HEK293 (cell line): ENCODE data around the gene GLT1D1.

ENCODE experiments used
- CTCF ChIA-PET: fragments of 350-600 bp; formaldehyde crosslinking; extraction: SDS; loops from one replicate; lab custom pipeline; 2021; ENCODE audit warnings: antibody characterized with exemption; lab: Yijun Ruan, JAX
- POLR2A ChIA-PET: fragments of 300-600 bp; formaldehyde crosslinking; extraction: SDS; loops from one replicate; lab custom pipeline; 2020; ENCODE audit warnings: antibody characterized with exemption, inconsistent platforms; lab: Yijun Ruan, JAX
- H3K27ac ChIP-seq: fragments of 200-500 bp; sonication (Bioruptor generic); 2 replicates; pipeline ENCODE4 v1.5.1; 2014; ENCODE audit warnings: low read depth, low read length, control low read depth, inconsistent platforms; ENCODE audit errors: extremely low read depth
- H3K36me3 ChIP-seq, 2 experiments: fragments of 200-500 bp in 1 of 2; sonication (Bioruptor generic) in 1 of 2; 1 replicate in 1 of 2; 2 replicates in 1 of 2; pipeline ENCODE4 v1.5.1; 2014 to 2017; ENCODE audit warnings: inconsistent platforms in 2 of 2, low read length in 2 of 2; ENCODE audit not compliant: control insufficient read depth in 2 of 2, insufficient read depth in 1 of 2
- H3K4me1 ChIP-seq: fragments of 200-500 bp; sonication (Bioruptor generic); 2 replicates; pipeline ENCODE4 v1.5.1; 2014; ENCODE audit warnings: mild to moderate bottlenecking, low read length, inconsistent platforms; ENCODE audit not compliant: control insufficient read depth, insufficient read depth
- H3K4me3 ChIP-seq: 2 replicates; pipeline ENCODE4 v1.5.1; 2011; ENCODE audit warnings: low read depth, mild to moderate bottlenecking, control low read depth, low read length, moderate library complexity
- H3K9me3 ChIP-seq: fragments of 200-500 bp; sonication (Bioruptor generic); 2 replicates; pipeline ENCODE4 v1.5.1; 2014; ENCODE audit warnings: low read depth, low read length, inconsistent platforms; ENCODE audit not compliant: control insufficient read depth, insufficient read depth
- BCL11A ChIP-seq: fragments of 450-650 bp; formaldehyde crosslinking; IDR thresholded peaks from 2 replicates; pipeline ENCODE4 v1.5.1; 2016; ENCODE audit warnings: low read depth, missing biosample characterization, missing genetic modification characterization
- HOXC10 ChIP-seq: sonication (generic); formaldehyde crosslinking; IDR thresholded peaks from 2 replicates; pipeline ENCODE4 v1.8.1; 2023; ENCODE audit warnings: mild to moderate bottlenecking, missing genetic modification reagents
- HOXD13 ChIP-seq: sonication (generic); formaldehyde crosslinking; IDR thresholded peaks from 2 replicates; pipeline ENCODE4 v1.8.0; 2022; ENCODE audit warnings: missing genetic modification reagents, borderline replicate concordance
- PRDM10 ChIP-seq: fragments of 450-650 bp; formaldehyde crosslinking; IDR thresholded peaks from 2 replicates; pipeline ENCODE4 v1.5.1; 2016; ENCODE audit warnings: missing biosample characterization, missing genetic modification characterization
- RBAK ChIP-seq: fragments of 450-650 bp; formaldehyde crosslinking; IDR thresholded peaks from 2 replicates; pipeline ENCODE4 v1.5.1; 2016; ENCODE audit warnings: missing biosample characterization, missing genetic modification characterization
- ZBTB48 ChIP-seq: fragments of 450-650 bp; formaldehyde crosslinking; IDR thresholded peaks from 2 replicates; pipeline ENCODE4 v1.5.1; 2016; ENCODE audit warnings: missing biosample characterization, missing genetic modification characterization
- ZNF19 ChIP-seq: fragments of 450-650 bp; formaldehyde crosslinking; IDR thresholded peaks from 2 replicates; pipeline ENCODE4; 2016; ENCODE audit warnings: missing biosample characterization, missing genetic modification characterization, low read depth
- ZNF544 ChIP-seq: fragments of 450-650 bp; formaldehyde crosslinking; IDR thresholded peaks from 2 replicates; pipeline ENCODE4 v1.5.0; 2017; ENCODE audit warnings: missing biosample characterization, missing genetic modification characterization
- ZNF621 ChIP-seq: fragments of 450-650 bp; formaldehyde crosslinking; IDR thresholded peaks from 2 replicates; pipeline ENCODE4 v1.5.1; 2017; ENCODE audit warnings: missing biosample characterization, missing genetic modification characterization
- ZNF629 ChIP-seq: fragments of 450-650 bp; formaldehyde crosslinking; IDR thresholded peaks from 2 replicates; pipeline ENCODE4 v1.5.1; 2017; ENCODE audit warnings: missing biosample characterization, missing genetic modification characterization
- ZNF837 ChIP-seq: fragments of 450-650 bp; formaldehyde crosslinking; IDR thresholded peaks from 2 replicates; pipeline ENCODE4 v1.5.1; 2016; ENCODE audit warnings: missing biosample characterization, missing genetic modification characterization
- TF ChIP-seq, protein P1 (sequence below): fragments of 450-650 bp; formaldehyde crosslinking; IDR thresholded peaks from 2 replicates; pipeline ENCODE4 v1.5.1; 2017; ENCODE audit warnings: missing biosample characterization, missing genetic modification characterization
- TF ChIP-seq, protein P2 (sequence below): fragments of 450-650 bp; formaldehyde crosslinking; IDR thresholded peaks from 2 replicates; pipeline ENCODE4 v1.5.1; 2016; ENCODE audit warnings: missing biosample characterization, missing genetic modification characterization
- TF ChIP-seq, protein P3 (sequence below): sonication (generic); formaldehyde crosslinking; IDR thresholded peaks from 2 replicates; pipeline ENCODE4 v1.8.1; 2022; ENCODE audit warnings: mild to moderate bottlenecking, moderate library complexity, missing genetic modification reagents
- TF ChIP-seq, protein P4 (sequence below): fragments of 450-650 bp; formaldehyde crosslinking; IDR thresholded peaks from 2 replicates; pipeline ENCODE4 v1.5.1; 2017; ENCODE audit warnings: missing biosample characterization, missing genetic modification characterization

GLT1D1 gene

DNA sequence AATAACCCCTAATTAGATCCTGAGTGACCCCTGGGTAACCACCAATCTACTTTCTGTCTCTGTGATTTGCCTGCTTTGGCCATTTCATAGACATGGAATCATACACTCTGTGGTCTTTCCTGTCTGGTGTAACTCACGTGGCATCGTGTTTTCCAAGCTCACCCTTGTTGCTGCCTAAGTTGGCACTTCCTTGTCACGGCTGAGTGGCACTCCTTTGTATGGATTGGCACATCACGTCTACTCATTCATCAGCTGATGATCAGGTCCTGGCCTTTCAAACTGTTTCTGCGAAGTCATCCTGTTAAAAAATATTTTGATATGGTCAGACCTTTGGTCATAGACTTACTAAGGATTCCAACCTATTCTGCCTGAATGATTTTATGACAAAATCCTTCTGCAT, 87.7 kb downstream of the GLT1D1 start (continued):
- TF ChIP-seq HOXD13 (no peak), ZNF629 (tag by site-specific recombination) (no peak), ZNF19 (tag by site-specific recombination) (no peak), RBAK (tag by site-specific recombination) (no peak), ZNF837 (tag by site-specific recombination) (no peak), ZBTB48 (tag by site-specific recombination) (no peak)
- TF ChIP-seq, protein P1, sequence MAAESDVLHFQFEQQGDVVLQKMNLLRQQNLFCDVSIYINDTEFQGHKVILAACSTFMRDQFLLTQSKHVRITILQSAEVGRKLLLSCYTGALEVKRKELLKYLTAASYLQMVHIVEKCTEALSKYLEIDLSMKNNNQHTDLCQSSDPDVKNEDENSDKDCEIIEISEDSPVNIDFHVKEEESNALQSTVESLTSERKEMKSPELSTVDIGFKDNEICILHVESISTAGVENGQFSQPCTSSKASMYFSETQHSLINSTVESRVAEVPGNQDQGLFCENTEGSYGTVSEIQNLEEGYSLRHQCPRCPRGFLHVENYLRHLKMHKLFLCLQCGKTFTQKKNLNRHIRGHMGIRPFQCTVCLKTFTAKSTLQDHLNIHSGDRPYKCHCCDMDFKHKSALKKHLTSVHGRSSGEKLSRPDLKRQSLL (tag by site-specific recombination) = no peak
- TF ChIP-seq, protein P2, sequence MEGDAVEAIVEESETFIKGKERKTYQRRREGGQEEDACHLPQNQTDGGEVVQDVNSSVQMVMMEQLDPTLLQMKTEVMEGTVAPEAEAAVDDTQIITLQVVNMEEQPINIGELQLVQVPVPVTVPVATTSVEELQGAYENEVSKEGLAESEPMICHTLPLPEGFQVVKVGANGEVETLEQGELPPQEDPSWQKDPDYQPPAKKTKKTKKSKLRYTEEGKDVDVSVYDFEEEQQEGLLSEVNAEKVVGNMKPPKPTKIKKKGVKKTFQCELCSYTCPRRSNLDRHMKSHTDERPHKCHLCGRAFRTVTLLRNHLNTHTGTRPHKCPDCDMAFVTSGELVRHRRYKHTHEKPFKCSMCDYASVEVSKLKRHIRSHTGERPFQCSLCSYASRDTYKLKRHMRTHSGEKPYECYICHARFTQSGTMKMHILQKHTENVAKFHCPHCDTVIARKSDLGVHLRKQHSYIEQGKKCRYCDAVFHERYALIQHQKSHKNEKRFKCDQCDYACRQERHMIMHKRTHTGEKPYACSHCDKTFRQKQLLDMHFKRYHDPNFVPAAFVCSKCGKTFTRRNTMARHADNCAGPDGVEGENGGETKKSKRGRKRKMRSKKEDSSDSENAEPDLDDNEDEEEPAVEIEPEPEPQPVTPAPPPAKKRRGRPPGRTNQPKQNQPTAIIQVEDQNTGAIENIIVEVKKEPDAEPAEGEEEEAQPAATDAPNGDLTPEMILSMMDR (tag by site-specific recombination) = no peak

GRCh38 chr12:128942960-128943477, 89.7 kb downstream of the GLT1D1 start:
- TF ChIP-seq, protein P3, sequence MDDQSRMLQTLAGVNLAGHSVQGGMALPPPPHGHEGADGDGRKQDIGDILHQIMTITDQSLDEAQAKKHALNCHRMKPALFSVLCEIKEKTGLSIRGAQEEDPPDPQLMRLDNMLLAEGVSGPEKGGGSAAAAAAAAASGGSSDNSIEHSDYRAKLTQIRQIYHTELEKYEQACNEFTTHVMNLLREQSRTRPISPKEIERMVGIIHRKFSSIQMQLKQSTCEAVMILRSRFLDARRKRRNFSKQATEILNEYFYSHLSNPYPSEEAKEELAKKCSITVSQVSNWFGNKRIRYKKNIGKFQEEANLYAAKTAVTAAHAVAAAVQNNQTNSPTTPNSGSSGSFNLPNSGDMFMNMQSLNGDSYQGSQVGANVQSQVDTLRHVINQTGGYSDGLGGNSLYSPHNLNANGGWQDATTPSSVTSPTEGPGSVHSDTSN (CRISPR knock-in tag) = no peak
- TF ChIP-seq HOXC10 (CRISPR knock-in tag) (no peak), BCL11A (tag by site-specific recombination) (no peak), PRDM10 (tag by site-specific recombination) (no peak)
- TF ChIP-seq, protein P4, sequence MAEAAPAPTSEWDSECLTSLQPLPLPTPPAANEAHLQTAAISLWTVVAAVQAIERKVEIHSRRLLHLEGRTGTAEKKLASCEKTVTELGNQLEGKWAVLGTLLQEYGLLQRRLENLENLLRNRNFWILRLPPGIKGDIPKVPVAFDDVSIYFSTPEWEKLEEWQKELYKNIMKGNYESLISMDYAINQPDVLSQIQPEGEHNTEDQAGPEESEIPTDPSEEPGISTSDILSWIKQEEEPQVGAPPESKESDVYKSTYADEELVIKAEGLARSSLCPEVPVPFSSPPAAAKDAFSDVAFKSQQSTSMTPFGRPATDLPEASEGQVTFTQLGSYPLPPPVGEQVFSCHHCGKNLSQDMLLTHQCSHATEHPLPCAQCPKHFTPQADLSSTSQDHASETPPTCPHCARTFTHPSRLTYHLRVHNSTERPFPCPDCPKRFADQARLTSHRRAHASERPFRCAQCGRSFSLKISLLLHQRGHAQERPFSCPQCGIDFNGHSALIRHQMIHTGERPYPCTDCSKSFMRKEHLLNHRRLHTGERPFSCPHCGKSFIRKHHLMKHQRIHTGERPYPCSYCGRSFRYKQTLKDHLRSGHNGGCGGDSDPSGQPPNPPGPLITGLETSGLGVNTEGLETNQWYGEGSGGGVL (tag by site-specific recombination) = no peak
- POLR2A ChIA-PET = no interaction called here
- no peak overlapping the region for H3K27ac ChIP-seq
- H3K4me1 ChIP-seq = no peaks in the 10 kb centered on the region
- CTCF ChIA-PET = no interaction called here
- H3K36me3 ChIP-seq = no peaks in the 10 kb centered on the region
- H3K9me3 ChIP-seq = no peaks in the 10 kb centered on the region
- no peak overlapping the region for H3K4me3 ChIP-seq

- POLR2A ChIA-PET = no interaction called here
- no peak overlapping the region for H3K4me3 ChIP-seq
- no peaks in the 10 kb centered on the region for H3K36me3 ChIP-seq
- no peaks in the 10 kb centered on the region for H3K9me3 ChIP-seq
- H3K4me1 ChIP-seq = no peaks in the 10 kb centered on the region
- no peak overlapping the region for H3K27ac ChIP-seq
- no peak for TF ChIP-seq ZNF544
- no peak for TF ChIP-seq ZNF621 (tag by site-specific recombination)
- CTCF ChIA-PET = no interaction called here
These were observed 91.7 kb downstream of the GLT1D1 start for GRCh38 chr12:128944956-128945355.
